ENCODE data around the gene GDF2. TPM values are rescaled to one million over a fixed set of nuclear protein-coding genes. Genes with fewer than 3 reads are reported as not detected.

GDF2 gene
- total RNA-seq, 4 donors from 2014 or later, result not detected

DNA sequence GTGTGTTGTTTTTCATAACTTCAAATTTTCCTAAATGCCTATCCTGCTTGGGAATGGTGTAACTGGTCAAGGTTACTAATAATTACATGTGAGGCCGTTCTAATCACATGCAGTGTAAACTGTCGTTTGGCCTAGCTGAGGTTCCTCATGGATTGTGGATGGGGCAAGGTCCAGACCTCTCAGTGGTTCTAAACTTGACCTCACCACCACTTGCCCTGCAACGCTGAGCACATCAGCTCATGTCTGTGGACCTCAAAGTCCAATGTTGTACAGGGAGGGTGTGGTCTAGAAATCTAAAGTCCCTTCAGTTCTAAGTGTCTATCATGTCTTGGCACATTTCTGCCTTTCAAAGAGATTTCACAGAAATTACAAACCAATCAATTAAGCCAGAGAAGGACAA lies 41.5 kb downstream of the GDF2 start:
- no peak for DNase-seq (ENCODE audit: low spot score in 2 of 2)
- Histone ChIP-seq H3K9me3 (no peaks in the 10 kb centered on the region), H3K4me1 (no peaks in the 10 kb centered on the region), H3K27ac (no peak overlapping the region), H3K4me3 (no peak overlapping the region), H3K27me3 (no peaks in the 10 kb centered on the region), H3K36me3 (no peaks in the 10 kb centered on the region)
- TF ChIP-seq POLR2A (IDR thresholded peaks at IDR 0.05), result no peak
- TF ChIP-seq EP300 (IDR thresholded peaks at IDR 0.05), result no peak
- TF ChIP-seq, protein P1, sequence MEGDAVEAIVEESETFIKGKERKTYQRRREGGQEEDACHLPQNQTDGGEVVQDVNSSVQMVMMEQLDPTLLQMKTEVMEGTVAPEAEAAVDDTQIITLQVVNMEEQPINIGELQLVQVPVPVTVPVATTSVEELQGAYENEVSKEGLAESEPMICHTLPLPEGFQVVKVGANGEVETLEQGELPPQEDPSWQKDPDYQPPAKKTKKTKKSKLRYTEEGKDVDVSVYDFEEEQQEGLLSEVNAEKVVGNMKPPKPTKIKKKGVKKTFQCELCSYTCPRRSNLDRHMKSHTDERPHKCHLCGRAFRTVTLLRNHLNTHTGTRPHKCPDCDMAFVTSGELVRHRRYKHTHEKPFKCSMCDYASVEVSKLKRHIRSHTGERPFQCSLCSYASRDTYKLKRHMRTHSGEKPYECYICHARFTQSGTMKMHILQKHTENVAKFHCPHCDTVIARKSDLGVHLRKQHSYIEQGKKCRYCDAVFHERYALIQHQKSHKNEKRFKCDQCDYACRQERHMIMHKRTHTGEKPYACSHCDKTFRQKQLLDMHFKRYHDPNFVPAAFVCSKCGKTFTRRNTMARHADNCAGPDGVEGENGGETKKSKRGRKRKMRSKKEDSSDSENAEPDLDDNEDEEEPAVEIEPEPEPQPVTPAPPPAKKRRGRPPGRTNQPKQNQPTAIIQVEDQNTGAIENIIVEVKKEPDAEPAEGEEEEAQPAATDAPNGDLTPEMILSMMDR (IDR thresholded peaks at IDR 0.05), result no peak
- 79 to 82% methylated on average over 3 of the region's 3 CpGs for WGBS, 2 donors

DNA sequence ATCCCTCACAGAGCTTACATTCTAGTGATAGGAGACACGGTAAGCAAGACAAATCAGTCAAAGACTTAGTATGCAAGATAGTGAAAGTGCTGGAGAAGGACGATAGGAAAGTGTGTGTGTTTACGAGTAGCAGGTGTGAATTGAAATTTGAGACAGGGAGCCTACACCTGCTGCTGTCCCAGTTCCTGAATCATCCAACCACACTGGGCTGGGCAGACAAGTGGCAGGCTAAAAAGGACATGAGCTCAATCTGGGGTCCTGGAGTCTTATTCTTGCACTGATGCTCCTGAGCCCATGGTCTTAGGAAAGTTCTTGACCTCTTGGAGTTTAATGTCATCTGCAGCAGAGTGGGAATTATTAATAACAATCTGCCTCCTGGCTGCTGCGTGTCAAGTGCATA lies 42.1 kb downstream of the GDF2 start:
- WGBS, 2 donors, result 69 to 77% methylated on average over 4 of the region's 4 CpGs

GRCh38 chr10:47364911-47365310 lies 42.7 kb downstream of the GDF2 start:
- no peak for DNase-seq (ENCODE audit: low spot score in 2 of 2)
- no peaks in the 10 kb centered on the region for H3K4me1 ChIP-seq

More for the DNA sequence above, 42.1 kb downstream of the GDF2 start:
- Histone ChIP-seq H3K36me3 (no peaks in the 10 kb centered on the region), H3K4me1 (no peaks in the 10 kb centered on the region), H3K27ac (no peak overlapping the region), H3K27me3 (no peaks in the 10 kb centered on the region), H3K4me3 (no peak overlapping the region), H3K9me3 (no peaks in the 10 kb centered on the region)
- DNase-seq (ENCODE audit: low spot score in 2 of 2), result no peak
- TF ChIP-seq, protein P1 (IDR thresholded peaks at IDR 0.05), result no peak
- no peak for TF ChIP-seq POLR2A (IDR thresholded peaks at IDR 0.05)
- TF ChIP-seq EP300 (IDR thresholded peaks at IDR 0.05), result no peak

DNA sequence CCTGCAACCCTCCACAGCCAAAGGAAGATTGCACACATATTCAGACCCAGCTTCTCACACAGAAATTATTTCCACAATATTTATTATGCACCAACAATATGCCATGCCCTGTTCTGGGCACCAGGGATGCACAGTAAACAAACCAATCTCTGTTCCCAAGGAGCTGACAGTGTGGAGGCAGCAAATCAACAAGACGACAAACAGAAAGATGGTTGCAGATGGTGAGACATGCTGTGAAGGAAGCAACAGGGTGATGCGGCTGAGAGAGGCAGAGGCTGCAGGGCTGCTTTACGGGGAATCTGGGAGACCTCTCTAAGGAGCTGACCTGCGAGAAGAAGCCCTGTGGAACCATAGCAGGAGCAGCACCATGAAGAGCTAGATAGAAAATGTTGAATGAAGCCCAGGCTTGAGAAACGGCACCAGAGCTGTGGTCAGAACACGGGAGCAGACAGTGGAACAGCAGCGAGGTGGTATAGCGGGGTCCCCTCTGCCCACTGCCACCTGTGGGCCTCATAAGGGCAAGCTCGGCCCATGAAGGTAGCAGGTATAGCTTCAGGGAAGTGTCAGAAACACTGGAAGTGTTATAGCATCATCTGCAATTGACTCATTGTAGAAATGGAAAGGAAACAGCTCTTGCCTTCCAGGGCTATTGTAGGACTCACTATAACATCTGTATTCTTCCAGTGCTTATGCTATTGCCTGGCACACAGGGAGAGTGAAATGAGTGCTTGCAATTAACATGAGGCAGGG lies 43.4 kb downstream of the GDF2 start:
- 88 to 89% methylated on average over 9 of the region's 9 CpGs for WGBS, 2 donors
- H3K27me3 ChIP-seq, result no peaks in the 10 kb centered on the region
- DNase-seq (ENCODE audit: low spot score in 2 of 2), result no peak
- H3K4me1 ChIP-seq, result no peaks in the 10 kb centered on the region
- H3K4me3 ChIP-seq, result no peak overlapping the region
- H3K36me3 ChIP-seq, result no peaks in the 10 kb centered on the region
- H3K27ac ChIP-seq, result no peak overlapping the region
- TF ChIP-seq EP300 (IDR thresholded peaks at IDR 0.05) (no peak), POLR2A (IDR thresholded peaks at IDR 0.05) (no peak)
- TF ChIP-seq, protein P1 (IDR thresholded peaks at IDR 0.05), result no peak
- H3K9me3 ChIP-seq, result no peaks in the 10 kb centered on the region

More at GRCh38 chr10:47364911-47365310, 42.7 kb downstream of the GDF2 start:
- Histone ChIP-seq H3K27me3 (no peaks in the 10 kb centered on the region), H3K4me3 (no peak overlapping the region), H3K36me3 (no peaks in the 10 kb centered on the region), H3K9me3 (no peaks in the 10 kb centered on the region), H3K27ac (no peak overlapping the region)
- WGBS, 2 donors, result 80 to 91% methylated on average over 6 of the region's 6 CpGs
- TF ChIP-seq EP300 (IDR thresholded peaks at IDR 0.05) (no peak), POLR2A (IDR thresholded peaks at IDR 0.05) (no peak)
- TF ChIP-seq, protein P1 (IDR thresholded peaks at IDR 0.05), result no peak

DNA sequence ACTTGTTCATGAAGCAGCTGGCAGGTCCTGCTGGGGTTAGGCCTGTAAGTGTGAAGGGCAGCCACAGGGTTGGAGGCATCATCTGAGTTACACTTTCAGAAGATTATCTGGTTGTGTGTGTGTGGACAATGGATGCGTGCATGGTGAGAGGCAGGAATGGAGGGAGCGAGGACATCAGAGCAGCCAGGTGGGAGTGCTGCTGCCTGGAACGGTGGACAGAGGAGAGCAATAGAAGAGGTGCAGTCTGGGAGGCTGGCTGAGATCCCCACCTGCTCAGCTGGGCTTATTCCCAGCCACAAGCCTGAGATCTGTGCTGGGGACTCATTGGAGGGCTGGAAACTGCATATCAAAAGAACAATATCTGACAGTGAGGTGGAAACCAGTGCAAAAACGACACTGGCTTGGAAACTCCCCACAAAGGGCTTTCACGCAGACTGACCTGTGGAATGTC lies 44.0 kb downstream of the GDF2 start:
- 81 to 84% methylated on average over 5 of the region's 5 CpGs for WGBS, 2 donors
- H3K36me3 ChIP-seq, result no peaks in the 10 kb centered on the region
- H3K9me3 ChIP-seq, result no peaks in the 10 kb centered on the region
- TF ChIP-seq, protein P1 (IDR thresholded peaks at IDR 0.05), result no peak
- TF ChIP-seq EP300 (IDR thresholded peaks at IDR 0.05), result no peak
- no peaks in the 10 kb centered on the region for H3K27me3 ChIP-seq
- H3K4me3 ChIP-seq, result no peak overlapping the region
- DNase-seq (ENCODE audit: low spot score in 2 of 2), result no peak
- no peaks in the 10 kb centered on the region for H3K4me1 ChIP-seq
- H3K27ac ChIP-seq, result no peak overlapping the region

All from tibial nerve (tissue), 4 donors.